GM06990 (cell line): Measurements from ENCODE around the gene IL2.

Experiments used
- DNase-seq: peaks from one replicate; pipeline ENCODE4 v3.0.0-alpha.2; 2011; ENCODE audit not compliant: insufficient read length; ENCODE audit errors: extremely low read depth
- H3K27me3 ChIP-seq: replicated peaks from 2 replicates; pipeline ENCODE4 v1.6.0; 2011; ENCODE audit warnings: low read length; ENCODE audit not compliant: control insufficient read depth, insufficient read depth
- H3K36me3 ChIP-seq: 2 replicates; pipeline ENCODE4 v1.5.1; 2011; ENCODE audit warnings: low read length; ENCODE audit not compliant: control insufficient read depth, insufficient read depth
- H3K4me3 ChIP-seq: replicated peaks from 2 replicates; pipeline ENCODE4 v1.5.1; 2011; ENCODE audit warnings: low read depth, mild to moderate bottlenecking, control low read depth, low read length
- CTCF ChIP-seq: IDR thresholded peaks from 2 replicates; pipeline ENCODE4 v1.5.1; 2011; ENCODE audit warnings: low read length, control low read depth, mild to moderate bottlenecking, inconsistent platforms; ENCODE audit not compliant: insufficient read depth, poor library complexity, severe bottlenecking

IL2 gene

DNA sequence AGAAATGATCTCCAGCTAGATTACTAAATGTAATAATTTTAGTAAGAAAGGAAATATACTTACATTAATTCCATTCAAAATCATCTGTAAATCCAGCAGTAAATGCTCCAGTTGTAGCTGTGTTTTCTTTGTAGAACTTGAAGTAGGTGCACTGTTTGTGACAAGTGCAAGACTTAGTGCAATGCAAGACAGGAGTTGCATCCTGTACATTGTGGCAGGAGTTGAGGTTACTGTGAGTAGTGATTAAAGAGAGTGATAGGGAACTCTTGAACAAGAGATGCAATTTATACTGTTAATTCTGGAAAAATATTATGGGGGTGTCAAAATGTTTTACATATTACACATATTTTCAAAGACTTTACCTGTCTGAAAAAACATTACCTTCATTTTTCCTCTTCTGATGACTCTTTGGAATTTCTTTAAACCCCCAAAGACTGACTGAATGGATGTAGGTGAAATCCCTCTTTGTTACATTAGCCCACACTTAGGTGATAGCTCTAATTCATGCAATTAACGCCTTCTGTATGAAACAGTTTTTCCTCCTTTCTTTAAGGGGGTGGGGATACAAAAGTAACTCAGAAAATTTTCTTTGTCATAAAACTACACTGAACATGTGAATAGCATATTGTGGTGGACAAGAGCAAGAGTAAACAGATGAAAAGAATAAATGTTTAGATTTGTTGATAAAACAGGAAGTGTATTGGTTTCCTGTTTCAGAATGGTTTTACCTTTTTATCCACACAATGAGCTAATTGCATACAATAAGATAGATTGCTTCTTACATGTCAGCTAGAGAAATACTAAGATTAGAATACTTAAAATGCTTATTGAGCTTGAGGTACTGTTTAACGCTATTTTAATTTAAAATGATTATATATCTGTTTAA is at the start of gene IL2:
IL2 (minus strand) TSS at position 495 of the 886 bp plus-strand sequence; CDS start at position 210, 285 bp downstream.
- TF ChIP-seq CTCF, result no peak
- no peak for DNase-seq
- Histone ChIP-seq H3K36me3 (no peaks in the 10 kb centered on the region), H3K4me3 (no peak within 1 kb of the TSS), H3K27me3 (no peaks in the 10 kb centered on the region)

DNA sequence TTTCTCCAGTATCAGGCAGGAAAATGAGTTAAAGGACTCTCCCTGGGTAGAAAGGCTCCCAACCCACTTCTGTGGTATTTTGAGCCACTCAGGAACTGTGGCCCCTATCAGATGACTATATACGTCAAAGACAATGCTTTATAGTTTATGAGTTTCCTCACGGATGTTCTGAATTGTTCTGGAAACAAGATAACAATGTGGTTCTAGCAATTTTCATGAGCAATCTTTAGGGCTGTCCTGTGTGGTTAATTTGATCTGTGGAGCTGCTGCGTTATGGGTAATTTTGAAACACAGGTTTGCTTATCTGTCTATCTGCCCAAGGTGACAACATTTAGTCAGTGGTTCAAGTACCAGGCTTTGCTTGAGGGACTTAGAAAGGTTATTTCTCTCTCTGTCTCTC is 46.7 kb upstream of the IL2 start:
- H3K4me3 ChIP-seq, result no peak overlapping the region
- no peak for TF ChIP-seq CTCF
- no peaks in the 10 kb centered on the region for H3K36me3 ChIP-seq
- no peaks in the 10 kb centered on the region; the same call in 1 of the 2 replicates for H3K27me3 ChIP-seq
- no peak for DNase-seq

GRCh38 chr4:122500852-122501501 is 44.5 kb upstream of the IL2 start:
- H3K4me3 ChIP-seq, result no peak overlapping the region
- no peaks in the 10 kb centered on the region; the same call in 1 of the 2 replicates for H3K27me3 ChIP-seq
- no peak for TF ChIP-seq CTCF
- DNase-seq, result no peak
- no peaks in the 10 kb centered on the region for H3K36me3 ChIP-seq

DNA sequence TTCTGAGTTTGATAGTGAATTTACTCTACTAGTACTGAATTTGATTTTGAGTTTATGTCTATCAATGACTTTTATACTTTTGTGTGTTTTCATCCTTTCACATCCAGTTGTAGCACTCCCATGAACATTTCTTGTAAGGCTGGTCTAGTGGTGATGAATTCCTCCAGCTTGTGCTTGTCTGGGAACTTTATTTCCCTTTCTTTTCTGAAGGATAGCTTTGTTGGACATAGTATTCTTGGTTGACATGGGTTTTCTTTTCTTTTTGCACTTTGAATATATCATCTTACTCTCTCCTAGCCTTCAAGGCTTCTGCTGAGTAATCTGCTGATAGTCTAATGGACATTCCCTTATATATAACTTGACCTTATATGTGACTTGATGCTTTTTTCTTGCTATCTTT is 32.5 kb upstream of the IL2 start:
- TF ChIP-seq CTCF, result no peak
- no peak overlapping the region for H3K4me3 ChIP-seq
- no peaks in the 10 kb centered on the region for H3K27me3 ChIP-seq
- no peaks in the 10 kb centered on the region for H3K36me3 ChIP-seq
- DNase-seq, result no peak

- H3K36me3 ChIP-seq, result no peaks in the 10 kb centered on the region
- no peak overlapping the region for H3K4me3 ChIP-seq
- DNase-seq, result no peak
- no peak for TF ChIP-seq CTCF
- H3K27me3 ChIP-seq, result no peaks in the 10 kb centered on the region
Measured at GRCh38 chr4:122483481-122483880, 27.0 kb upstream of the IL2 start.
